A549 treated with Hydrocortisone at 1 μM for 4 hours (cell line): ENCODE measurements around the gene MFN2. TPM values are rescaled to one million over a fixed set of nuclear protein-coding genes. Genes with fewer than 3 reads are reported as not detected.

ENCODE experiments used
- total RNA-seq: library from RNA; stranded (reverse); fragments of 200-300 nt; extraction: Qiagen RNA extraction; gene quantifications from 5 replicates; pipeline ENCODE4 v1.2.3, GENCODE V29; 2022

Gene MFN2
- 29.3 to 42.4 TPM (median 31.2 TPM) in 5 replicates for total RNA-seq

GRCh38 chr1:11979851-11980675 lies at the start of gene MFN2:
Gene MFN2 (plus strand): TSS chr1:11980444. CDS start chr1:11989169, 8,725 bp downstream.

GRCh38 chr1:11934302-11935056 lies 45.8 kb upstream of the MFN2 start, which contains the start of gene PLOD1:
Gene PLOD1 (plus strand): TSS chr1:11934717. CDS start chr1:11934780, 63 bp downstream.

Other genes starting within 250 kb of the MFN2 start
- gene AGTRAP, start 244.3 kb upstream of the MFN2 start, total RNA-seq = 80.0 to 109 TPM (median 100 TPM) in 5 replicates
- not detected in 5 replicates for gene C1orf167, start 218.3 kb upstream of the MFN2 start, total RNA-seq
- gene MTHFR, start 174.5 kb upstream of the MFN2 start, total RNA-seq = 4.4 to 5.0 TPM (median 4.7 TPM) in 5 replicates
- 5.3 to 6.3 TPM (median 5.6 TPM) in 5 replicates for gene CLCN6, start 174.3 kb upstream of the MFN2 start, total RNA-seq
- gene NPPA, start 132.7 kb upstream of the MFN2 start, total RNA-seq = not detected in 5 replicates
- 0.16 TPM in 1 of 5 replicates, not detected in the others for gene NPPB, start 121.5 kb upstream of the MFN2 start, total RNA-seq
- 33.2 to 45.8 TPM (median 42.9 TPM) in 5 replicates for gene KIAA2013, start 54.0 kb upstream of the MFN2 start, total RNA-seq
- 75.7 to 90.6 TPM (median 83.9 TPM) in 5 replicates for gene PLOD1, start 45.7 kb upstream of the MFN2 start, total RNA-seq
- gene MIIP, start 39.1 kb downstream of the MFN2 start, total RNA-seq = 12.3 to 16.4 TPM (median 14.7 TPM) in 5 replicates
- 0.05 to 0.15 TPM (median 0.06 TPM) in 5 replicates for gene TNFRSF8, start 82.9 kb downstream of the MFN2 start, total RNA-seq
- gene TNFRSF1B, start 186.5 kb downstream of the MFN2 start, total RNA-seq = 0.47 to 0.71 TPM (median 0.51 TPM) in 5 replicates
- 6.1 to 7.8 TPM (median 7.0 TPM) in 5 replicates for gene VPS13D, start 249.6 kb downstream of the MFN2 start, total RNA-seq